Measurements from ENCODE around the gene PINK1.

GRCh38 chr1:20700636-20701215, 67.5 kb downstream of the PINK1 start:
- TF ChIP-seq, protein P1, sequence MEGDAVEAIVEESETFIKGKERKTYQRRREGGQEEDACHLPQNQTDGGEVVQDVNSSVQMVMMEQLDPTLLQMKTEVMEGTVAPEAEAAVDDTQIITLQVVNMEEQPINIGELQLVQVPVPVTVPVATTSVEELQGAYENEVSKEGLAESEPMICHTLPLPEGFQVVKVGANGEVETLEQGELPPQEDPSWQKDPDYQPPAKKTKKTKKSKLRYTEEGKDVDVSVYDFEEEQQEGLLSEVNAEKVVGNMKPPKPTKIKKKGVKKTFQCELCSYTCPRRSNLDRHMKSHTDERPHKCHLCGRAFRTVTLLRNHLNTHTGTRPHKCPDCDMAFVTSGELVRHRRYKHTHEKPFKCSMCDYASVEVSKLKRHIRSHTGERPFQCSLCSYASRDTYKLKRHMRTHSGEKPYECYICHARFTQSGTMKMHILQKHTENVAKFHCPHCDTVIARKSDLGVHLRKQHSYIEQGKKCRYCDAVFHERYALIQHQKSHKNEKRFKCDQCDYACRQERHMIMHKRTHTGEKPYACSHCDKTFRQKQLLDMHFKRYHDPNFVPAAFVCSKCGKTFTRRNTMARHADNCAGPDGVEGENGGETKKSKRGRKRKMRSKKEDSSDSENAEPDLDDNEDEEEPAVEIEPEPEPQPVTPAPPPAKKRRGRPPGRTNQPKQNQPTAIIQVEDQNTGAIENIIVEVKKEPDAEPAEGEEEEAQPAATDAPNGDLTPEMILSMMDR (IDR thresholded peaks at IDR 0.05), result no peak
- TF ChIP-seq POLR2A (IDR thresholded peaks at IDR 0.05), result no peak

Data from lower leg skin (tissue), 3 donors.